Sigmoid colon (tissue), 7 donors: ENCODE data around the gene GLRX. TPM values are rescaled to one million over a fixed set of nuclear protein-coding genes. Genes with fewer than 3 reads are reported as not detected.
A peak's percentile ranks its signal among the peaks of the same experiment; 100 is the strongest.

Source experiments
- DNase-seq: peaks from one replicate; pipeline ENCODE4 v3.0.0-alpha.2; 2019
- H3K27ac ChIP-seq, 4 donors: fragments of 200-600 bp; sonication (generic); one replicate each; pipeline ENCODE4 v1.5.1; 2016 to 2019; ENCODE audit warnings: mild to moderate bottlenecking in 1 of 4
- H3K27me3 ChIP-seq, 3 donors: fragments of 200-600 bp; sonication (generic); one replicate each; pipeline ENCODE4 v1.5.1; 2019; ENCODE audit warnings: mild to moderate bottlenecking in 1 of 3
- H3K36me3 ChIP-seq, 4 donors: fragments of 200-600 bp; sonication (generic); one replicate each; pipeline ENCODE4 v1.5.1; 2016 to 2019
- H3K4me1 ChIP-seq, 4 donors: fragments of 200-600 bp; sonication (generic); one replicate each; pipeline ENCODE4 v1.5.1; 2017 to 2019
- H3K4me3 ChIP-seq, 4 donors: fragments of 200-600 bp; sonication (generic); one replicate each; pipeline ENCODE4 v1.5.1; 2017 to 2019; ENCODE audit warnings: mild to moderate bottlenecking in 2 of 4, moderate library complexity in 1 of 4
- H3K9me3 ChIP-seq, 4 donors: fragments of 200-600 bp in 3 of 4; sonication (generic) in 3 of 4; one replicate each; pipeline versions ENCODE4 v1.5.1 to v1.6.1; 2013 to 2019
- EP300 ChIP-seq, 4 donors: sonication (generic); formaldehyde crosslinking; IDR thresholded peaks; one replicate each; pipeline ENCODE4 v1.6.1; 2017; ENCODE audit warnings: antibody characterized with exemption in 4 of 4
- POLR2A ChIP-seq, 2 donors: fragments of 450-650 bp; IDR thresholded peaks; one replicate each; pipeline ENCODE4 v1.6.1; 2016; ENCODE audit warnings: antibody characterized with exemption in 2 of 2, mild to moderate bottlenecking in 2 of 2, moderate library complexity in 2 of 2
- POLR2AphosphoS5 ChIP-seq, 4 donors: sonication (generic); formaldehyde crosslinking; IDR thresholded peaks; one replicate each; pipeline ENCODE4 v1.6.1; 2017; ENCODE audit warnings: antibody characterized with exemption in 4 of 4
- WGBS, 2 donors: extraction: QIAGEN DNeasy Blood & Tissue Kit; methylation state at CpG; one replicate each; pipeline ENCODE4 v1.1.7; 2013; 5-methylcytosine and 5-hydroxymethylcytosine counted together
- intact Hi-C: fragments of 100-400 bp; cut with DNase I; formaldehyde crosslinking; loops from one replicate; pipeline ENCODE4 v1.15.1; 2023
- polyA plus RNA-seq, 3 donors: library from polyadenylated mRNA; stranded (reverse); fragments of 200-250 nt; gene quantifications; one replicate each; pipeline ENCODE4 v1.2.3, GENCODE V29; 2013
- total RNA-seq, 4 donors: library from RNA; depleted of rRNA; stranded (reverse); fragments of >200 nt; gene quantifications; one replicate each; pipeline ENCODE4 v1.1.0, GENCODE V29; 2016
- TF ChIP-seq, protein P1 (sequence below), 4 experiments: fragments of 450-650 bp in 3 of 4; fragments of 200-600 bp in 1 of 4; IDR thresholded peaks; one replicate each; pipeline ENCODE4 v1.5.1; 2016 to 2019; ENCODE audit warnings: antibody characterized with exemption in 4 of 4, mild to moderate bottlenecking in 3 of 4, moderate library complexity in 2 of 4
- donor health status: healthy with polysubstance abuse.
- donor health status: Bipolar disorder and iron deficiency.
- donor health status: healthy.

Gene GLRX
- total and polyA plus RNA-seq, 7 donors = 30.2 to 409 (median 43.2) TPM

DNA sequence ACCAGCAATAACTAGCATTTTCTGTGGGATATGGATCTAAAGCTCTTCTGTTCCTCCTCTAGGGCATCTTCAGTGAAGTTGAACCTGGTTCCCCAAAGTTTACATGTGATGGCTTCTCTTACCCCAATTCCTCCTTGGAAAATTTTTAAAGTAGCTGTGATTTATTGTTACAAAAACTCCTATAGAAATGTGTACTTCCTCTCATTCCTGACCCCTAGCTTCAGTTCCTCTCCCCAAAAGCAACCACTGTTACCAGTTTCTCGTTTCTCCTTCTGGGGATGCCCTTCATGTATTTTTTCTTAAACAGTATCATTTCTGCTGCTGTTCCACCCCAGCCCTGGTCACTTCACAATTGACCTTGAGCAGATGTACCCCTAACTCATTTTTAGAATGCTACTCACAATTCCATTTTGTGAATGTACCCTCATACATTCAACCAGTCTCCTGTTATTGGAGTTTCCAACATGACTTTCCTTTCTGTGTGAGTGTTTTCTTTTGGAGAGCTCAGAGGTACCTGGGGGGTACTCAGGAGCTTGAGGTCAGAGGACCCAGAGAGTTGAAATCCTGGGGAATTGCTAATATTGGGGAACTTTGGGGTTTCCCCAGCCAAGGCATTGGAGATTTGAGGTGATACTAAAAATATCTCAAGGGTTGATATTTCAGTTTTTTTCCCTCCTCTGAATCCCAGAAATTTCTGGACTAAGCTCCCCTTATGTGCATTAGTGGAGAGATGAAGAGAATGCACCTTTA is 18.6 kb upstream of the GLRX start:
- DNase-seq = no peak
- TF ChIP-seq, protein P1, sequence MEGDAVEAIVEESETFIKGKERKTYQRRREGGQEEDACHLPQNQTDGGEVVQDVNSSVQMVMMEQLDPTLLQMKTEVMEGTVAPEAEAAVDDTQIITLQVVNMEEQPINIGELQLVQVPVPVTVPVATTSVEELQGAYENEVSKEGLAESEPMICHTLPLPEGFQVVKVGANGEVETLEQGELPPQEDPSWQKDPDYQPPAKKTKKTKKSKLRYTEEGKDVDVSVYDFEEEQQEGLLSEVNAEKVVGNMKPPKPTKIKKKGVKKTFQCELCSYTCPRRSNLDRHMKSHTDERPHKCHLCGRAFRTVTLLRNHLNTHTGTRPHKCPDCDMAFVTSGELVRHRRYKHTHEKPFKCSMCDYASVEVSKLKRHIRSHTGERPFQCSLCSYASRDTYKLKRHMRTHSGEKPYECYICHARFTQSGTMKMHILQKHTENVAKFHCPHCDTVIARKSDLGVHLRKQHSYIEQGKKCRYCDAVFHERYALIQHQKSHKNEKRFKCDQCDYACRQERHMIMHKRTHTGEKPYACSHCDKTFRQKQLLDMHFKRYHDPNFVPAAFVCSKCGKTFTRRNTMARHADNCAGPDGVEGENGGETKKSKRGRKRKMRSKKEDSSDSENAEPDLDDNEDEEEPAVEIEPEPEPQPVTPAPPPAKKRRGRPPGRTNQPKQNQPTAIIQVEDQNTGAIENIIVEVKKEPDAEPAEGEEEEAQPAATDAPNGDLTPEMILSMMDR (IDR thresholded peaks at IDR 0.05) = no peak
- no peak for TF ChIP-seq POLR2AphosphoS5 (IDR thresholded peaks at IDR 0.05)
- TF ChIP-seq EP300 (IDR thresholded peaks at IDR 0.05) = no peak
- TF ChIP-seq POLR2A (IDR thresholded peaks at IDR 0.05) = no peak
- Histone ChIP-seq H3K36me3 (no peaks in the 10 kb centered on the region), H3K4me1 (no peaks in the 10 kb centered on the region), H3K4me3 (no peak overlapping the region), H3K9me3 (no peaks in the 10 kb centered on the region), H3K27me3 (no peaks in the 10 kb centered on the region), H3K27ac (peak overlapping the region in 3 of 4 donors; percentile 10 to 57 (median 23))
- 67 to 89% methylated on average over 1 of the region's 1 CpG for WGBS, 2 donors
- intact Hi-C loops = loop anchor here (10.0 kb wide), 1 partner anchor 286 kb away; the partner anchor contains the start of genes ARSK and SKIC3

DNA sequence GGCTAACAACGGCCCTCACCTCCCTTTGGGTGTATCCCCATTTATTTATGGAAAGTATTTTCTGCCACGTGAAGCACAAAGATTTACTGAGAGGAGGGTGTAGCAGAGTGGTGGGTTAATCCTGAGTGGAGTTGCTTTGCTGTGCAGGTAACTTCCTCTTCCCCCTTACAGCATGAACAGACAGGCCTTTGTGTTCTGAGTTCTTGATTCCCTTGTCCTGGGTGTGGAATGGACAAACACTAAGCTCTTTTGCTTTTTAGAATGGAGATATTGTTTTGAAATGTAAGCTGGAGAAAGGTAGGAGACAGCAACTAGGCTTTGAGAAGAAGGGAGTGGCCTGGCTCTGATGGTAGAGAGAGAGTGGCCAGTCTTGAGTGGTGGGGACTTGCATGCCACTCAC is 17.1 kb upstream of the GLRX start:
- intact Hi-C loops = loop anchor here (10.0 kb wide), 1 partner anchor 285 kb away; the partner anchor contains the start of genes ARSK and SKIC3
- 12 to 67% methylated on average over 2 of the region's 2 CpGs for WGBS, 2 donors
- H3K27ac ChIP-seq = no peak overlapping the region

DNA sequence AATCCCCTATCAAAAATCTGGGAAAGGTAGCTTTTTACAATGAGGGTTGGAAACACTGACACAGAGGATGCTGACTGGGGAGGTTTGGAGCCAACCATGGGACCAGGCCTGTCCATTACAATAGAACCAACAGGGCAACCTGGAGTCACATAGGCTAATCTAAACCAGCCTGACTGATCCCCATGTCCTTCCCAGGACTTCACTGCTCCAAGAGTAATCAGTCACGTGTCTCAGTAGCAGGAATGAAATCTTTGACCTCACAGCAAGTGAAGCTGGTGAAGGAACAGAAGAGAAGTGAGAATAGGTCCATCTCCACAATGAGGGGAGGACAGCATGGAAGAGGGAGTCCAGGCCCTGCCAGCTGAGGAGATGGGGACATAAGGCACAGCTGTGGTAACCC is 16.0 kb upstream of the GLRX start:
- H3K4me3 ChIP-seq = no peak overlapping the region
- H3K9me3 ChIP-seq = no peaks in the 10 kb centered on the region
- TF ChIP-seq, protein P1 (IDR thresholded peaks at IDR 0.05) = no peak
- no peak for TF ChIP-seq POLR2AphosphoS5 (IDR thresholded peaks at IDR 0.05)
- no peak for DNase-seq
- H3K27ac ChIP-seq = no peak overlapping the region
- peaks cover 0 to 14% (median 12%) of the 10 kb centered on the region in 4 donors for H3K4me1 ChIP-seq
- no peaks in the 10 kb centered on the region for H3K36me3 ChIP-seq
- 84 to 87% methylated on average over 1 of the region's 1 CpG for WGBS, 2 donors
- H3K27me3 ChIP-seq = no peaks in the 10 kb centered on the region
- intact Hi-C loops = no loop called here

More for the DNA sequence above, 17.1 kb upstream of the GLRX start:
- H3K36me3 ChIP-seq = no peaks in the 10 kb centered on the region
- DNase-seq = no peak
- no peaks in the 10 kb centered on the region for H3K27me3 ChIP-seq
- no peak overlapping the region for H3K4me3 ChIP-seq
- no peaks in the 10 kb centered on the region for H3K9me3 ChIP-seq
- H3K4me1 ChIP-seq = peaks cover 0 to 12% (median 5%) of the 10 kb centered on the region in 4 donors
- no peak for TF ChIP-seq EP300 (IDR thresholded peaks at IDR 0.05)
- no peak for TF ChIP-seq POLR2AphosphoS5 (IDR thresholded peaks at IDR 0.05)
- no peak for TF ChIP-seq POLR2A (IDR thresholded peaks at IDR 0.05)
- TF ChIP-seq, protein P1 (IDR thresholded peaks at IDR 0.05) = no peak

DNA sequence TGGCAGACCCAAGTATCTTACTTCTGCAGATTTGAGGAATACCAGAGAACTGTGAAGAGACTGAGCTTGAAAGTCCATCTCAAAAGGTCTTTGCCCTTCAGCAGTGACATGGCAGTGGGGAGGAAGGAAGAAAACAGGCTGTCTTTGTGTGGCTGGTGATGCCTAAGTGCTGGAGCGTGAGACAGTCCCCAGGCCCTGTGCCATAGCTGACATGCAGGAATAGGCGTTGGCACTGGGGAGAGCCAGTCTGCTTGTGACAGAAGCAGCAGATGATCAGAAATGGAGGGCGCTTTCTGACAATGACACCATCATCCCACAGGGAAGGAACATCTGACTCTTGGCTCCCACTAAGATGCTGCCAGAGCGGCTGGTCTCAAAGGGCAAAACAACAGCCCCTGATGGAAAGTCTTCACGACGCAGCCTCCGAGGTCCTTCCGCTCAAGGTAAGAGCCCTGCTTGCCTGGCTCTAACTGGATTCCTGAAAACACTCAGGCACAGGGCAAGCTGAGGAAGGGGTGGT is 15.5 kb upstream of the GLRX start:
- DNase-seq = no peak
- Histone ChIP-seq H3K4me1 (peaks cover 0 to 14% (median 13%) of the 10 kb centered on the region in 4 donors), H3K4me3 (no peak overlapping the region), H3K27ac (no peak overlapping the region), H3K36me3 (no peaks in the 10 kb centered on the region), H3K27me3 (no peaks in the 10 kb centered on the region), H3K9me3 (no peaks in the 10 kb centered on the region)
- intact Hi-C loops = no loop called here
- 92 to 95% methylated on average over 8 of the region's 8 CpGs for WGBS, 2 donors
- TF ChIP-seq POLR2A (IDR thresholded peaks at IDR 0.05) (no peak), POLR2AphosphoS5 (IDR thresholded peaks at IDR 0.05) (no peak), EP300 (IDR thresholded peaks at IDR 0.05) (no peak)
- TF ChIP-seq, protein P1 (IDR thresholded peaks at IDR 0.05) = no peak
